GM04503 (cell line): ENCODE data around the gene RCOR3.
"Not testable (repeated sequence)": the region's sequence is repeated elsewhere in the genome, so short reads cannot be mapped to it uniquely, and the experiment has no call there.

Experiments used
- DNase-seq: peaks from one replicate; pipeline ENCODE4 v3.0.0-alpha.2; 2012; ENCODE audit warnings: low read depth

The RCOR3 gene

DNA sequence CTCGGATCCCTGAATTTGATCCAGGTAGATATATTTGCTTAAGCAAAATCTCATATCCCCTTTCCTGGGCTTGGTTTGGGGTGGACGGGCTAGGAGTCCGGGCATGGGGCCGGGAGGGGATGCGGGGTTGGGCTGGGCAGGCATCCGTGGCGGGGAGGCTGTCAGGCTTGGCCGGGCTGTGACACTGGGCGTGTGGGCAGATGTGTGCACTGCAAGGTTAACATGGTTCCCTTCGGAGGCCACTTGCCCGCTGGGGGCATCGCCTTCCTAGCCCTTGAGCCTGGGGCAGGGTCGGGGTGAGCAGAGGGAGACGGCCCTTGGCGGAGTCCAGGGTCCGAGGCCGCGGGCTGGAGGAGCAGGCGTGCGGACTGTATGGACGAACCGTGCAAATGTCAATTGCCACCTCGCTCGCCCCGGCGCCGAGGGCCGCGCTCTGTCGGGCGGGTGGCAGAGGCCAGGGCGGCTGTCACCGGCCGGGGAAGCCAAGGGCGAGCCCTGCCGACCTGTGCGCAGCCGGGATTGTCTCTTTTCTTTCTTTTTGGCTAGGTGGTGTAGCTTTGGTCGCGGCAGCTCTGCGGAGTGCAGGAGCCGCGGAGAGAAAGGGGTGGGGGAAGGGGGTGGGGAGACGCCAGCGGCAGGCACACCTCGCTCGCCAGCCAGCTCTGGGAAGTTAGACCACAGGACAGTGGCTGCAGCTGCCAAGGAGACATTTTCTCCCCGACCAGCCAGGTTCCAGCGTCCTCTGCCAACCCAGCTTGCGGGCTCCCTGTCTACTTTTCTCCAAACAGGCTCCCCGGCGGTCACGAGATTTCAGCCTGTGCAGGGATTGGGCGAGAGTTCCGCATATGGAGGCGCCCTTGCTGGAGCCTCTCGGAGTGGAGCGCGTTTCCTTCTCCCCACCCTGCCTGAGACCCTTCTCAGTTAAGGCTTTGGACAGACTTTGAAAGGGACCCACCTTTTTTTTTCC lies 1.3 kb downstream of the RCOR3 start:
- DNase-seq, result no peak

DNA sequence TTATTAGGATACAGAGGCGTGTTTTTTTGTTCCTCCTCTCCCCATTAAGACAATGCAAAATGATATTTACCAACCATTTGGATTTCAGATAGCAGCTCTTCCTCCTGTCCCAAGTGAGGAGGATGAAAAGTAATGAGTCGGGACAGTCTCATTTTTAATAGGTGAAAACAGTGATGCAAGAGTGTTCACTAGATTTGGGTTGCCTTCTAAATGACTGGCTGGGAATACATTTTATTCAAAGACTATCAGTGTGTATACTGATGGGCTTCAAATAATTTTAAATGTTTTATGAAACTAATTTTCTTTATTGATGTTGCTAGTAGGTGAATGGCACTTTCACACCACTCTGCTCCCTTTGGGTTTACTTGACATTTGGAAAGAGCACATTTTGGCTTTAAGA lies 2.1 kb downstream of the RCOR3 start:
- no peak for DNase-seq

DNA sequence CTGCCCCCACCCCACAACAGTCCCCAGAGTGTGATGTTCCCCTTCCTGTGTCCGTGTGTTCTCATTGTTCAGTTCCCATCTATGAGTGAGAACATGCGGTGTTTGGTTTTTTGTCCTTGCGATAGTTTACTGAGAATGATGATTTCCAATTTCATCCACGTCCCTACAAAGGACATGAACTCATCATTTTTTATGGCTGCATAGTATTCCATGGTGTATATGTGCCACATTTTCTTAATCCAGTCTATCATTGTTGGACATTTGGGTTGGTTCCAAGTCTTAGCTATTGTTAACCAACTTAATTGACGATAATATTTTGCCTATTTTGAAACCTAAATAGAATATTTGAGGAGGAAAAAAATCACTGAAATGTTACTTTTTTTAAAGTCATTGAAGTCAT lies 3.9 kb downstream of the RCOR3 start:
- DNase-seq, result not testable (repeated sequence)

DNA sequence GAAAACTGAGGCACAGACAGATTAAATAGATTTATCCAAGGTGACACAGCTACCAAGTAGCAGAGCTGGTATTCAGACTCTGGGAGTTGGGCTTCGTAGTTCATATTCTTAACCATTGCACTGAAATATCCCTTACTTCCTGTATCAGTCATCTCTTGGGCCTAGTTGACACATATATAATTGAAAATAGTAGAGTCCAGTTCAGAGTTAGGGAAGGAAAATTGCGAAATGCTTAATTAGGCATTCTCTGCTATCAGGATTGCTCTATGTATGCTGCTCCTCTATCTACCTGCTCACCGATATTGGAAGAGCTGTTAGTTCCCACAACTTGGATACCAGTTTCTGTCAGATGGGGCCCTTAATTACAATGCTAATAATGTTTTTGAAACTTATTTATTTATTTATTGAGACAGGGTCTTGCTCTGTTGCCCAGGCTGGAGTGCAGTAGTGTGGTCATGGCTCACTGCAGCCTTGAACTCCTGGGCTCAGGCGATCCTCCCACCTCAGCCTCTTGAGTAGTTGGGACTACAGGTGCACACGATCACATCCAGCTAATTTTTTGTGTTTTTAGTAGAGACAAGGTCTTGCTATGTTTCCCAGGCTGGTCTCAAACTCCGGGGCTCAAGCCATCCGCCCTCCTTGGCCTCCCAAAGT lies 8.2 kb downstream of the RCOR3 start:
- DNase-seq, result no peak

DNA sequence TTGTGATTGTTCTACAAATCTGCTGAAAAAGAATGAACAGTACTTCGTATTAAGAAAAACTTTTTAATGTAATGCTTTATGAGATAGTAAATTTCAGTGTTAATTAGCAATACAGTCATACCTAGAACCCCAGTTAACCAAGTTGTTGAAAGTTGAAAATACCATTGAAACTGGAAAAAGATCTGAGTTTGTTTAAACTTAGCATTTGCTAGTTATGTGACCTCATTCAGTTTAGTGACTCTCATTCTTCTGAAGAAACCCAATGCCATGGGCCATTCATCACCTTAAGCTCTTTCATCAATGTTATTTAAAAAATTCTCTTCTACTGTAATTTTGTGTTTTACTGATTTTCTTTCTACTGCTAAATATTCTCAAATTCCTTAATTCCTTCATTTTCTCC lies 20.2 kb downstream of the RCOR3 start:
- DNase-seq, result no peak

DNA sequence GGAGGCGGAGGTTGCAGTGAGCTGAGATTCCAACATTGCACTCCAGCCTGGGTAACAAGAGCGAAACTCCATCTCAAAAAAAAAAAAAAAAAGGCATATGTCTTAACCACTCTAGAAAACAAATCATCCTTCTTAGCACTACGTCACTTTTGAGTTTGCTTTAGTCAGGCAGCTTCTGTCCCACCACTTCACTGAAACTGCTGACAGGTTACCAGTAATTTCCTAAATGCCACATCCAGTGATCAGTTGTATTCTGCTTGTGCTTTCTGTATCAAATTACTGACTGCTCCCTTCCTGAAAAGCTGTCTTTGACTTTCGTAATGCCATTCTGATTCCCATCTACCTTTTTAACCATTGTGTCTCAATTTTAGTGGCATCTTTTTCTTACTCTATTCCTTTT lies 21.7 kb downstream of the RCOR3 start:
- no peak for DNase-seq

DNA sequence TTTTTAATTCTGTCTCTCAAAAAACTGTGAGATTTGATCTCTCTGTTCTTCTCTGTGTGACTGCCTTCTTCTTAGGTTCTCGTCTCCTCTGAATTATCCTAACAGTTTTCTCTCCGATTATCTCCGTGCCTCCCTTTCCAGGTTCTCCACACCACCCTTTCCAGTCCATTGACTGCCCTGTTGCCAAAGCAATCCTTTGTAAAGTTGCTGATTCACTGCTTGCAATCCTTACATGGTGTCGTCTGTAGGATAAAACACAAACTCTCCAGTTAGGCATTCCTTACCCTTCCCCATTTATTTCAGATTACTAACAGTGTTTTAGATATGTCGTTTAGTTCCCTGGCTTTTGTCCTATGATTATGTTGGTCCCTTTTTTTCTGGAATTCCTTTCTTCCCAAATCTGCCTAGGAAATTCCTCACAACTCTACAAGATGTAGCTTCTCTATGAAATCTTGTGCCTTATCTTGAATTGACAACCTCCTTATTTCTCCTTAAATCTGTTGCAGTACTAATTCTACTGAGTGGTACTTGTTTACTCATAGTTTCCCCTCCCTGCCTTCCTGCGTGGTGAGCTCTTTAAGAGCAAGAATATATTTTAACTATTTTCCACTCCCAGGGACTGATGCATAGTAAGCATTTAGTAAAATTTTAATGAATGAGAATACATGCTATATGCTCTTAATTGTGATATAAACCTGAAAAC lies 22.3 kb downstream of the RCOR3 start:
- no peak for DNase-seq

DNA sequence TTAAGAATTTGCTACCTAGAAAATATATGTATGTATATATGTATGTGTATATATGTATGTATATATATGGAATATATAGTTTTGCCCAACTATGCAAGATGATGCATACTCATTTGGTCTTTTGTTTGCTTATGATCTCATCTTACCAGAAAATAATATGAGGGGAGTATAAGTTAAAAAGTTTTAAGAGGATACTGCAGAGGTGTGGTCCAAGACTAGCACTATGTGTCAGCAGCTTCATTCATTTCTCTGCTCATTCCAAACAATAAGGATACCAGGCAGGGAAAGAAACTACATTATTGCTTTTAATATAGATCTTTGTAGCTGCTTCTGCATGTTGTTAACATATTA lies 22.8 kb downstream of the RCOR3 start:
- DNase-seq, result no peak

DNA sequence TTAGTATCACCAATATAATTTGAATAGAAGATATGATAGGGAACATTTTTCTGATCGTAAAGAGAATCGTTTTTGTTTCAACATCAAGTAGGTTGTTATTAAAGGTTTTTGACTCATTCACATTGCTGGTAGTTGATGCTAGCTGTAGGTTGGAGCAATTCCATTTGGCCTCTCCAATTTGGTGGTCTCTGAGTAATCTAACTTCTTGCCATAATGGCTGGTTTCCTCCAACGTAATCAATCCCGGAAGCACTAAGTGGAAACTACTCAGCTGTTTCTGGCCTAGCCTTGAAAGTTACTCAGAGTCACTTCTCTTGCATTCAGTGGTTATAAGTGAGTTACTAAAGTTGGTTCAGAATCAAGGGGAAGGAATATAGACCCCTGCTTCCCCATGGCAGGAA lies 26.0 kb downstream of the RCOR3 start:
- DNase-seq, result no peak

DNA sequence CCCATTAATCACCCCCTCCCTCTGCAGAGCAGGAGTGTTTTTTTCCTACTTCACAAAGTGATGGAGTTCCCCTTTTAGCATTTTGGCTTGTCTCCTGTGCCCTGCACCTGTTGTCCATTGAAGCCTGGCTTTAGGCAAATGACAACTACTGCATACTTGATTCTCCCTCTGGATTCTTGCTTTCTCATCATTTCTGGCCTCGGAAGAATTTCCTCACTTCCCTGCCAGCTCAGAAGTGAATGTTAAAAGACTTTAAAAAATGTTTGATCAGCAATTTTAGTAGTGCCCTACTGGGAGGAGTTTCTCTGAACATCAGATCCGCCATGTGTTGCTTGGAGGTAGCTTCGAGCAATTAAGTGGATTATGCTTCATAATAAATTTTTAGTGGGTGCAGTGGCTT lies 28.1 kb downstream of the RCOR3 start:
- no peak for DNase-seq

DNA sequence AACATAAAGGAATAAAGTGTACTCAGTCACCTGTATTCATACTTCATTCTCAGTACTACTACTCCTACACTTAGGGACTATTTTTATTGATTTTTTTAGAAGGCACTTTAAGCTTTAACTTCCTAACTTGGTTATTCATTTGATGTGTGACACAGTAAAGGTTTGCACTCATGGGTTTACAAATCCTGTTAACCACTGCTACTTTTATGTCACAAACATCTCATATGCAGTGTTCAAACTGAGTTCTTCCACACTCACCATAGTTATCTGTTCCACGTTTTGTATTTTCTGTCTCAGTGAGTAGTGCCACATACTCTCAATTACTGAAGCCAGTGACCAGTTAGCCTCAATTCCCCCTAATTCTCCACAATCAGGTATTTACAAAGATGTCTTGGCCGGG lies 33.2 kb downstream of the RCOR3 start:
- no peak for DNase-seq

DNA sequence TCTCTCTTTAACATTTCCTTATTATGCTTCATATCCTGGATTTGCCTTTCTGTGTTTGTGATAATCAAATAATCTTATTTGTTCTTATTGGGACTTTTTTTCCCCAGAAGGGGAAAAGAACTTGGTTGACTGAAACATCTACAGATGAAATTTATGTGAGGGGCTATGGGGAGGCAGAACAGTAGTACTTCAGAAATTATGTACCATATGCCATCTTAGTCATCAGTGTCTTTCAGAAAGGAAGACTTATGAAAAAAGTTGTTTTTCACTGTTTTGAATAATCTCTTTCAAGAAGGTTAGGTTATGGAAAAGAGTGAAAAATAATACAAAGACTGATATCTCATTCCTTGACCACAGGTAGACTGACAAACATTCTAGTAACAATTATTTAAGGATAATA lies 37.2 kb downstream of the RCOR3 start:
- no peak for DNase-seq

DNA sequence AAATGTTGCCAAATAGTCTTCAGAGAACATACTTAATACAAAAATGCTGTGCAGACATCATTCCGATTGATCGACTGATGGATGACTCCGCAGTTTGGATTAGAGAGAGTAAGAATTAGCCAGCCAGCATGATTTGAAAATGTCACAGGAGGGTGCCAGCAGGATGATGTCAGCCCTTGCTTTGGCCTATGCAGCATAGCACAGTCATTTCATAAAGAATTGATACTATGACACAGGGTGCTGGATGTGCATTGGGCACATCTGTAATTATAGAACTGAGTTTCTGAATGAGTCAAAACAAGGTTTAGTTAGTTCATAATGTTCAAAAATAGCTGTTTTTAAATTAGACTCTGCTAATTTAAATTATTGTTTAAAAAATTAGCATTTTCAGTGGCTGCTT lies 45.9 kb downstream of the RCOR3 start:
- DNase-seq, result no peak

DNA sequence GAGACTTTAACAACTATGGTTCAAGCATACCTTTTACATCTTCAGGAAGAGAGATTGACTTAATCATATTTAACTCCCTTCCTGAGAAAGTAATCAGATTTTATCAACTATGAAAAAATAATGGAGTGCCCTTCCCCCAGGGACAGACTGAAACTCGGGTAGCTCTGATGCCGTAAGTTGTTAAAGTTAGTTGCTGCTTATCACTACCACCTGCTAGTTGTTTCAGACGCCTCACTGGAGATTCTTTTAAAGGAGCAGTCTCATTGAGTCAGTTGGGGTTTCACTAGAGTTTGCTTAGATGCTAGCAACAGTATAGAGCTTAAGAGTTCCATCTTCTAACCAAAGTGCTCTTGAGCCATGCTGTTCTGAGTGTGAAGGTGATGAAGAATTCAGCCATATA lies 50.5 kb downstream of the RCOR3 start:
- no peak for DNase-seq

DNA sequence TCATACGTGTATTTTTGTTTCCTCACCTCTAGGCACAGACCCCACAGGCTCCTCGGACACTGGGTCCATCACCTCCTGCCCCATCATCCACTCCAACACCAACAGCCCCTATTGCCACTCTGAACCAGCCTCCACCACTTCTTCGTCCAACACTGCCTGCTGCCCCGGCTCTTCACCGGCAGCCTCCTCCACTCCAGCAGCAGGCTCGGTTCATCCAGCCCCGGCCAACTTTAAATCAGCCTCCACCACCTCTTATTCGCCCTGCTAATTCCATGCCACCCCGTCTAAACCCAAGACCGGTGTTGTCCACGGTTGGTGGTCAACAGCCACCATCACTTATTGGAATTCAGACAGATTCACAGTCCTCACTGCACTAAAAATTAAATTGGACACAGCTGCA lies 54.2 kb downstream of the RCOR3 start:
- DNase-seq, result no peak

DNA sequence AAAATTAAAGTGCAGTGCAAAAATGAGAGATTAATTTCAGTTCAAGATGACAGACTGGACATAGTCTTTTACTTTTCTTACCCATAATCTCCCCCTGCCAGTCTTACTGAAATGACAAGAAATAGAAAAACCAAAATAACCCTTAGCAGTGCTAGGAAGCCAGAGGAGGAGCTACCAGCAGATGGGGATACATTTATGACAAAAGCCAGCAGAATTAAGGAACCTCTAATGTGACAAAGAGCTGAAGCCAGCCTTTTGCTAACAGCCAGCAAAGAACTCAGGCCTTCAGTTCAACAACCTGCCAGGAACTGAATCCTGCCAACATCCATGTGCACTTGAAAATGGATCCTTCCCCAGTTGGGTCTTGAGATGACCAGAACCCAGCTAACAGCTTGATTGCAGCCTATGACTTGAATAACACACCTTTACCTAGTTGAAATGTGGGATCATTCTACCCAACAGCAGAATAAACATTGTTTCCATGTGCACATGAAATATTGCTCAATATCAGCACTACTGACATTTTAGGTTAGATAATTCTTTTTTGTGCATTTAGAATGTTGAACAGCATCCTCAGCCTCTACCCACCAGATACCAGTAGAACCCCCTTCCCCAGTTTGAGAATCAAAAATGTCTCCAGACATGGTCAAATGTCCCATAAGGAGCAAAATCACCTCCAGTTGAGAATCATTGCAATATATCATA lies 59.6 kb downstream of the RCOR3 start:
- DNase-seq, result no peak

DNA sequence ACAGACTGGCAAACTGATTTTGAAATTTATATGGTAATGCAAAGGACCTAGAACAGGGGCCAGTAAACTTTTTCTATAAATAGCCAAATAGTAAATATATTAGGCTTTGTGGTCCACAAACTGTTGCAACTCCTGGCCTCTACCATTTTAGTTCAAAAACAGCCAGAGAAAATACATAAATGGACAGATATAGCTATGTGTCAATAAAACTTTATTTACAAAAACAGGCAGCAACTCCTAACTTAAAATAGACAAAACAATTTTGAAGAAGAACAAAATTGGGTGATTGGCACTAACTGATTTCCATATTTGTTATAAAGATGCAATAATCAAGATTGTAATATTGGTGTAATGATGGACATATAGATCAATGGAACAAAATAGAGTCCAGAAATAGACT lies 60.7 kb downstream of the RCOR3 start:
- no peak for DNase-seq

DNA sequence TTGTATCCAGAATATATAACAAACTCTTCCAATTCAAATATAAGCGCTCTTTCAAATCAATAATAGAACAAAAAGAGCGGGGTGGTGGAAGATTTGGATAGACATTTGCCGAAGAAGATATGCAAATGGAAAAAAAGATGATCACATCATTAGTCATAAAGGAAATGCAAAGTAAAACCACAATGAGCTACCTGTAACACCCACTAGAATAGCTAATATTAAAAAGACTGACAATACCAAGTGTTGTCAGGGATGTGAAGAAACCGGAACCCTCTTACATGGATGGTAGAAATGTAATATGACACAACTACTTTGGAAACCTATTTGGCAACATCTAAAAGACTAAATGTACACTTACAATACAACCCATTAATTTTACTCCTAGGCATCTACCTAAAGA lies 61.8 kb downstream of the RCOR3 start:
- no peak for DNase-seq

DNA sequence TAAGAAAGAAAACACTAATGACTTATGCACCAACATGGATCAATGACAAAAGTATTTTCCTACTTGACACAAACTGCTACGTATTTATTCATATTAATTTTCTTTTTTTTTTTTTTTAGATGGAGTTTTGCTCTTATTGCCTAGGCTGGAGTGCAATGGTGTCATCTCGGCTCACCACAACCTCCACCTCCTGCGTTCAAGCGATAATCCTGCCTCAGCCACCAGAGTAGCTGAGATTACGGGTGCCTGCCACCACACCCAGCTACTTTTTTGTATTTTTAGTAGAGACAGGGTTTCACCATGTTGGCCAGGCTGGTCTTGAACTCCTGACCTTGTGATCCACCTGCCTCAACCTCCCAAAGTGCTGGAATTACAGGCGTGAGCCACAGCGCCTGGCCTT lies 62.5 kb downstream of the RCOR3 start:
- not testable (repeated sequence) for DNase-seq

DNA sequence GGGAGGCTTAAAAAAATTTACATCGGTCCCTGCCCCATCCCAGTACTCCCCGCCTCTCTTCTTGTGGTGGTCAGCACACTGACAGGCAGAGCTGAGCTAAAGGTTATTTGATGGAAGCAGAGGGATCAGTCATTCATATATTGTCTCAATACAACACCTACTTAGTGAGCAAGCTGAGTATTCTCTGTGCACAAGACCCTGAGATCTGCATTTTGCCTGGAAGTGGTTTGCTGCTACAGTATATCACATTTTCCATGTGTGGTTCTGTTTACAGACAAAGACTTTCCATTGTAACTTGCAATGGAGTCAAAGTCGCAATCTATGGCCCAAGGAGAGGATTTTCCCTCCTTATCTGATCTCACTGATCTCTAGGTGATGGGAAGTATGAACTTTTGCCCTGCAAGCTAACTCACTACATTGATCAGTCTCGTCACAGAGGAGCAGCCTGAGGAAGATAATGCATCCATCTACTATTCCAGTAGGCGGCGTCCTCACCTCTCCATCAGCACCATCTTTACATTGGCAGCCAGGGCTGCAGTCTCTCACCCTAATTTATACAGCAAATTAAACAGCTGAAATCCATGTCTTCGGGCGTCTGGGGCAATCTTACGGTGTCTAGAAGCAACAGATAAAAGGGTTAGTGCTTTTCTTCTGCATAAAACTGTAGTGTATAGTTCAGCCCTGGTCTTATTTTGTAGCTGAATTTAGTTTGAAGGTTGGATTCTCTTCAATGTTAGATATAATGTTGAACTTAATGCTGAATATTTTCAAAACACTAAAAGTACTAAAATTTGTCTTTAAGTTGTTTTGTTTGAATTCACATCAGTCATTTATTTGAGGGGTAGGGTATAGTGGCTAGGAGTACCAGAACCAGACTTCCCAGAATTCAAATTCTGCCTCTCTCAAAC lies 64.2 kb downstream of the RCOR3 start:
- no peak for DNase-seq

DNA sequence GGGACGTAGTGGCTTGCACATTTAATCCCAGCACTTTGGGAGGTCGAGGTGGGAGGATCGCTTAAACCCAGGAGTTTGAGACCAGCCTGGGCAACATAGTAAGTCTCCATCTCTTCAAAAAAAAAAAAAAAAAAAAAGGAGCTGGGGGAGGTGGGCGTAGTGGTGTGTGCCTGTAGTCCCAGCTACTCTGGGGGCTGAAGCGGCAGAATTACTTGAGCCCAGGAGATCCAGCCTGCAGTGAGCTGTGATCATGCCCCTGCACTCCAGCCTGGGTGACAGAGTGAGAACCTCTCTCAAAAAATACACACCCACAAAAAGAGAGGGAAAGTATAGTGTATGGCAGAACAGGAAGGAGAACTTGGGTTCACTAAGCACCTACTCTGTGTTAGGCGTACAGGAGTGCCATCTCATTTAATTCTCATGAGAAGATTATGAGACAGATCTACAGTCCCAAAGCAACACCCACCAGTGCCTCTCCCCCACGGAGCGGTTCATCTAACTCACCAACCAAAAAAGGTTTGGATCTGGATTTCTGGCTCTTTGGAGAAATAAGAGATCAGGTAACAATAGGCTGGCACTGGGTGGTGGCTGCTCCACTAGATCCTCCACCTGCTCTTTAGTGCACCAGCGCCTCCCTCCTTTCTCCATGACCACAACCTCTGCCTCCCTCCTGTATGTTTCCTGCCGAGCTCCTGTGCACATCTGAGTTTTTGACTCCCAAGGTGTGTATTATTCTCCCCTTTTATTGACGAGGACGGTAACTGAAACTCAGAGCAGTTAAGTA lies 66.0 kb downstream of the RCOR3 start:
- no peak for DNase-seq
